DMS114 treated with DMSO at 0.1 percent for 48 hours (cell line): ENCODE data around the gene CCDC57.
"Not testable (repeated sequence)": the region's sequence is repeated elsewhere in the genome, so short reads cannot be mapped to it uniquely, and the experiment has no call there.

Source experiments
- DNase-seq: peaks from one replicate; lab custom pipeline; 2025; ENCODE audit not compliant: unreplicated experiment; lab: John Stamatoyannopoulos, UW

Gene CCDC57

GRCh38 chr17:82179412-82179811, 33.2 kb downstream of the CCDC57 start:
- no peak for DNase-seq

DNA sequence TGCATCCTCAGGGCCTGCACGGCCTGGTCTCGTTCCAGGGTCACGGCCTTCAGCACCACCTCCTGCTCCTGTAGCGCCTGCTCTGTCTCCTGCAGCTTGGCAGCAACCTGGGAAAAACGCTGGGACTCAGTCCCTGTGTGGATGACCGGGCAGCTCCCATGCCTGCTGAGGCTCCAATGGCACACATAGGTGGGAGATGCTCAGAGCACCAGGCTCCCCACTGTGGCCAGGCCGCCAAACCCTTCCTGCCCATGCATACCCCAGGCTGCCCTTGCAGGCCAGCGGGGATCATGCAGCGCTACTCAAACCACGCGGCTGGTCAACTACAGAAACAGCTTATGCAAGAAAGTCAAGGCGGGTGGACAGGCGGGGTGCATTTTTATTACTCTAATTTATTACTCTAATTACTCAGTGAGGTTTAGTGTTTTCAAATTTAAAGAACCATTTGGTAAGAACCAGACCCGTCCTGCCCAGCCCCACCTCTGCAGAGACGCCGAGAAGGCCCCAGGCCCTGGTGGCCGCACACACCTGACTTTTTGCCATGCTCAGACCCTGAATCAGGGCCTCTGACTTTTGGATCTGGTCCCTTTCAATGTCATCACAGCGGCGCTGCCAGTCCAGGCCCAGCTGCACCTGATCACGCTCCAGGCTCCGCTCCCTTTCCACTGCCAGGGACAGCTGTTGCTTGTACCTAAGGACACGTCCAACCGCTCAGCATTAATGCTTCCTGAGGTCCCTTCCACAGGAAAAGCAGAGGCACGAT, 34.0 kb downstream of the CCDC57 start:
- DNase-seq, result no peak

GRCh38 chr17:82177761-82178498, 34.7 kb downstream of the CCDC57 start:
- DNase-seq, result no peak

DNA sequence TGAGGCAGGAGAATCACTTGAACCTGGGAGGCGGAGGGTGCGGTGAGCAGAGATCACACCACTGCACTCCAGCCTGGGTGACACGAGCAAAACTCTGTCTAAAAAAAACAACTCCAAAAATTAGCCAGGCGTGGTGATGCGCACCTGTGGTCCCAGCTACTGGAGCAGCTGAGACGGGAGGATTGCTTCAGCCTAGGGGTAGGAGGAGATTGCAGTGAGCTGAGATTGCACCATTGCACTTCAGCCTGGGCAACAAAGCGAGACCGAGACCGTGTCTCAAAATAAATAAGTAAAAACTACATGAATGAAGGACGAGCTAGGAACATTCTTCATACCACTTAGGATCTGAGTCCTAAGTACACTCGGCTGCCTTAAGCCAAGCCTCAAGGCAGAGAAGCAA, 35.4 kb downstream of the CCDC57 start:
- DNase-seq, result no peak

GRCh38 chr17:82175951-82176350, 36.7 kb downstream of the CCDC57 start:
- DNase-seq, result no peak

GRCh38 chr17:82175201-82175600, 37.4 kb downstream of the CCDC57 start:
- no peak for DNase-seq

DNA sequence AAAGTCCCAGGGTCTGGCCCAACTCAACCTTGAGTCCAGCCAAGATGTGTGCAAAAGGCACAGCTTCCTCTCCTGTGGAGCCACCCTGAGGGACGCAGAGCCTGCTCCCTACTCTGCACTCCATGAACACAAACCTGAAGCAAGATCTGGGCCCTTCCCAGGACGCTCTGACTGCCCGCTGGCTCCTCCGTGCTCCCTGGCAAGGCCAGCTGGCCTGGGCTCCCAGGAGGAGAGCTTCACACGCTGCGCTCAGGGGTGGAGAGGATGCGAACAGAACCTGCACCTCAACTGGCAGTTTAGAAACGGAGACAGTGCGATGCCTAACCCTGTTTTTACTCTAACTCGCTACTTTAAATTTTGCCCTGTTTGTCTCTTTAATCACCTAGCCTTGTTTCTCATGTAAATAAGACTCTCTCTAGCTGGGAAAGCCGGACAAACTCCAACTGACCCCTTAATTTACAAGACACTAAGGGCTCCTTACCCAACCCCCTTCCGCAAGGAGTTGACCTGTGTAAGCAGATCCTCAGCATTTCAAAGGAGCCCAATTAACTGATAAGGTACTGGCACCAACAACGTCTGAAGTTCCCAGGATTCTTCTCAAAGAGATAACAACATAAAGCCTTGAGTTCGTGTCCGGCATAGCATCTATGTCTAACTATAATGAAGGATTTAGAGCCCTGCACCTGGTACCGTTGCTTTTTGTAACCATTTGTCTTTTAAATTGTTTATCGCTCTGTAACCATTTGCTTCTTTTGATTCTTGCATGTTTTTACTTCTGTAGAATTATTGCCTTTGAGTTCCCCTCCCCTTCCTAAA, 38.4 kb downstream of the CCDC57 start:
- not testable (repeated sequence) for DNase-seq

DNA sequence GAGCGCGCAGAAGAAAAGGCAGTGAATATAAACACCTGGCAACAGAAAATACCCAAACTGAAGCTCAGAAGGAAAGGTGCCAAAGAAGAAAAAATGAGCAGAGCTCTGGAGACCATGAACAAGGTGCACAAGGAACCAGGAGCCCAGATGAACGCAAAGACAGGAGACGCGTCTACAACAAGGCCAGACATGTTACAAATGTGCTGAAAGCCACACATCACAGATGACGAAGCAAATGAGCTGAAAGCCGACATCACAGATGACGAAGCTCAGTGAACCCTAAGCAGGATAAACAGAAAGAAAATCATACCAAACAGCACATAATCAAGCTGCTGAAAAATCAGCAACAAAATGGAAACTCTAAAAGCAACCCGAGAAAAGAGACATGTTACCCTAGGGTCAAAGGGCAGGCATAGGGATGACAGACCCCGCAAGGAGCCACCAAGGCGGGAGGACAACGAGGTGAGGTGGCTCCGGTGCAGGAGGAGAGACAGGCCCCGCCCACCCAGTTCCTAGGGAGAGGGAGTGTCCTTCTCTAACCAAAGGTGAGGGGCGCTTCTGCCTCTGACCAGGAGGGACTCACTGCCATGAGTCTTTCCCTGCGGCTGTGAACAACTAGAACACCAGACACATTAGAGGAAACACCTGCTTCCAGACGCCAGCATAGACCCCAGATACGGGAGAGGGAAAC, 39.1 kb downstream of the CCDC57 start:
- DNase-seq, result no peak

DNA sequence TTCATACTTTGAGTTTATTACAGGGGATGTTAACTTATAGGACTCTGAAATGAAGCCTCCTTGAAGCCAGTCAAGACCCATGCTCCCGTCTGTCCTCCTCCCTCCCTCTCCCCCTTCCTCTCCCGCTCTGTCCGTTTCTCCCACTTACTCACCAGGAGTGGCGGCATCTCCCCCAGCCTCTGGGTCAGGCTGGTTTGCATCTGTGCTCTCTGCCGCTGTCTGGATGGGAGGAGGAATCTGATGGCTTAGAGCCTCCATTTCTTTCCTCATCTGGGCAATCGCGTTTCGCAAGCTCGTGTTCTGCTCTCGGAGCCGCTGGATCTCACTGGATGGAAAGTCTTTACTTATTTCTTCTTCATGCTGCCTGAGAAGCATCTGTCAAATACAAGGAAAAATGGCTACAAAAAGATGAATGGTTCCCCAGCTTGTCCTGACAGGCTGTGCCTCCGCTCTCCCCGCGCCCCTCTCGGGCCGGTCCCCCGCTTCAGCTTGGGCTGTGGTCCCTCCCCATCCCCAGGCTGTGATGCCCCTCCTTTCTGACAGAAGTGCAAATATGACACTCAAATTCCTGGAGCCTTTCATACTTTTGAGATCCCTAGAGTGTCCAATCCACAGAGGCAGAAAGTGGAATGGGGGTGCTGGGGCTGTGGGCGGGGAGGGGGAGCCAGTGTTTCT, 40.0 kb downstream of the CCDC57 start:
- no peak for DNase-seq

DNA sequence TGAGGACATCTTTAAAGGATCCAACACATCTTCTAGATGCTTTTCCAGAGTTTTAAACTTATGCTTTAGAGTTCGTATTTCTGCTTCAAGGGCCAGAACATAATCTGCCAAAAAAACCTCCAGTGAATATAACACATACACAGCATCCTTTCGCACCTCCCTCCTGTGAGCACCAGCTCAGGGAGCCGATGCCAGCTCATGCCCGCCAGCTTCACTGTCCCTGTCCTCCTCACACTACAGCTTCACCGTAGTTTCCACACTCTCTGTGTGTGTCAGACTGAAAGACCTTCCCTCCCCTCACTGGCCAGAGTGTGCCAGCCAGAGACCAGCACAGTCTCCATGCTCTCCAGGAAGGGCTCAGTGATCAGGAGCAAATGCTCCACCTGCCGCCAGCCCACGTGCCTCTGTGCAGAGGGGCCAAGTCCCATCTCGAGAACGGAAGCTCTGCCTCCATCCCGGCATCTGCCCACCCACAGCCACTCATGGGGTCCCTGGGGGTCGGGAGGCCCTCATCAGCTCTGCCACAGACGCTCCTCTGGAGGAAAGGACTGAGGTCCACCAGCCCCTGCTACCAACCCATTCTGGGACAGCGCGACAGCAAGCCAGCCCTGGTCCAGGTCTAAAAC, 40.8 kb downstream of the CCDC57 start:
- DNase-seq, result no peak

GRCh38 chr17:82170412-82170961, 42.2 kb downstream of the CCDC57 start:
- no peak for DNase-seq

DNA sequence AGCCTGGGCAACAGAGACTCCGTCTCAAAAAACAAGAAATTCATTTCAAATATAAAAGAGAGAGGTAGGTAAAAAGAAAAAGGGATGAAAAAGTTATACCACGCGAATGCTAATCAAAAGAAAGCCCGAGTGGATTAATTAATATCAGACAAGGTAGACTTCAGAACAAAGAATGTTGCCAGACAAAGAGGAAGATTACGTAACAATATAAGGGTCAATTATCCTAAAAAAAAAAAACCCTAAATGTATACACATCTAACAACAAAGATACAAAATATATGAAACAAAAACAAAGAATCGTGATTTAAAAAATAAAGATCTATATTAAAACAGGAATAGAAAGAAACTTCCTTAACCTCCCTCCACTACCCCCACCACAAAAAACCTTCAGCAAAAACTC, 44.1 kb downstream of the CCDC57 start:
- DNase-seq, result no peak

DNA sequence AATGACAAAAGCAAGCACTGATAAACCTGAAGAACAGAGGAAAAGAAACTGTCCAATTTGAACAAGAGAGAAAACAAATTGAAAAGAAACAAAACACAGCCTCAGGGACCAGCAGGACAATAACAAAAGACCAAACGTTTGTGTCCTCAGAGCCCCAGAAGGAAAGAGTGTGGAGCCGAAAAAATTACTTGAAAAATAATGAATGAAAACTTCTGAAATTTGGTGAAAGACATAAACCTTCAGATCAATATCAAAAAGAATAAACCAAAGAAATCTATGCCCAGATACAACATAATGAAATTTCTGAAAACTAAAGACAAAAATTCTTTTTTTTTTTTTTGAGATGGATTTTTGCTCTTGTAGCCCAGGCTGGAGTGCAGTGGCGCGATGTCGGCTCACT, 45.6 kb downstream of the CCDC57 start:
- no peak for DNase-seq

- no peak for DNase-seq
These were observed 47.8 kb downstream of the CCDC57 start for GRCh38 chr17:82164853-82165252.

- no peak for DNase-seq
These were observed 51.4 kb downstream of the CCDC57 start for GRCh38 chr17:82161216-82161615.

DNA sequence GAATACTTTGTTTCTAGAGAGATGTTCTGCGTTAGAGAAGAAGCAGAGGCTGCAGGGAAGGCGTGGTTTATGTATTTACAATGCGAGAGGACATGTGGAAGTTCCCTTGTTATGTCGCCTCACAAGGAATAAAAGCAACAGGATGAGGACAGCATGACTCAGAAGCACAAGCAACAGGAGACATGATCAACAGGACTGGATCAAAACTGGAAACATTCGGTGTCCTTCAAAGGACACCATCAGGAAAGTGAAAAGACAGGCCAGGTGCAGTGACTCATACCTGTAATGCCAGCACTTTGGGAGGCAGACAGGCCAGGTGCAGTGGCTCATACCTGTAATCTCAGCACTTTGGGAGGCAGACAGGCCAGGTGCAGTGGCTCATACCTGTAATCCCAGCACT, 52.6 kb downstream of the CCDC57 start:
- no peak for DNase-seq

DNA sequence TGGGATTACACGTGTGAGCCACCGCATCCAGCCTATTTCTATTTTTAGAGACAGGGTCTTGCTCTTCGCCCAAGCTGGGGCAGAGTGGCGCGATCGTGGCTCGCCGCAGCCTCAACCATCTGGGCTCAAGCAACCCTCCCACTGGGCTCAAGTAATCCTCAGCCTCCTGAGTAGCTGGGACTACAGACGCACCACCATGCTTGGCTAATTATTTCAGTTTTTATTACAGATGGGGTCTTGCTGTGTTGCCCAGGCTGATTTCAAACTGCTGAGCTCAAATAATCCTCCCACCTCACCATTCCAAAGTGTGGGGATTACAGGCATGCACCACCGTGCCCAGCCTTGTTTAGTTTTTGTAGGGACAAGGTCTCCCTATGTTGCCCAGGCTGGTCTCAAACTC, 53.8 kb downstream of the CCDC57 start:
- no peak for DNase-seq

DNA sequence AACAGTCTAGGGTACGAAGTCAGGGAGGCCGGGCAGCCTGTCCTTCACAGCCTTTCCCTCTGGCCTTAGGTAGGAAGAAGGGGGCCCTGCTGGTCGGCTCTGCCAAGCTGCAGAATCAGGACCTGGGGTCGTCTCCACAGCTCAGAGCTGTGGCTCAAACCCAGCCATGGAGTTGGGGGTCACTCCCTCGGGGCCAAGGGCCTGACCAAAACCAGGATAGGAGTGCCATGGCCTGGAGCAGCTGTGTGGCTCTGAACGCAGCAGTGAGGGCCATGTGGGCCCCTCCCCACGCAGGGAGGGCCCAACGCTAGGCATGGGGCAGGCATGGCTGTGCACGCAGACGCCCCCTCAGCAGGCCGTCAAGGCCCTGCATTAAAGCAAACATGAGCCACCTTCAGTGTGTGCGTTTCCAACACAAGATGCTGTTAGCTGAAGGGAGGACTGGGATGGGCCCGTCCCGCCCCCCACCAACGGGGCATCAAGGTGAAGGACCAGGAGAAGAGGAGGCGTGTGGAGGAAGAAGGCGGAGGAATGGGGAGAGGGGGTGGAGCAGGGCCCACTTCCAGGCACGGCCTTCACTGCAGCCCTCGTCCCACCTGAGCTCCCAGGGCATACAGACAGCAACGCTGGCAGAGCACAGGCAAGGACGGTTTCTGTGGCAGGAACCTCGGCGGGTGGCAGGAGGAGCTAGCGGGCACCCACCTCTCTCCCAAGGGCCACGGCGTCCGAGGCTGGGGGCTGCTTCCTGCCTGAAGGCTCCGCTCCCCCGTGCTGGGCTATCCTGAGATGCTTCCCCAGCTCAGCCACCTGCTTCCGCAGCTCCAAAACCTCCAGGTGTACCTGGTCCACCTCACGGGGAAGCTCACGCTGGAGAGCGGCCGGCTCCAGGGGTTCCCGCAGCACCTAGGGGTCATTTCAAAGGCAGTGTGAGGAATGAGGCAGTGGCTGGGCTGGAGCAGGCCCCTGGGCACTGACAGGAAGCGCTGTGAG, 55.3 kb downstream of the CCDC57 start:
- DNase-seq, result no peak
